H1 (cell line): ENCODE data around the gene CCDC71. TPM values are rescaled to one million over a fixed set of nuclear protein-coding genes. Genes with fewer than 3 reads are reported as not detected.

Experiments used
- BRCA1 ChIP-seq: IDR thresholded peaks from 2 replicates; pipeline ENCODE4 v1.6.1; 2012; ENCODE audit warnings: low read depth, low read length, improper control_type of control experiment
- PHF8 ChIP-seq: fragments of 200-600 bp; sonication (generic); conservative IDR thresholded peaks from 2 replicates; pipeline ENCODE4 v1.7.1; 2012; ENCODE audit warnings: low read depth, mild to moderate bottlenecking, inconsistent platforms, low read length, moderate library complexity
- RBBP5 ChIP-seq: IDR thresholded peaks from 2 replicates; pipeline ENCODE4 v1.7.1; 2012; ENCODE audit warnings: low read depth, mild to moderate bottlenecking, inconsistent platforms, low read length, moderate library complexity, borderline replicate concordance
- RFX5 ChIP-seq: IDR thresholded peaks from 2 replicates; pipeline ENCODE4 v1.6.1; 2011; ENCODE audit warnings: low read depth, low read length, improper control_type of control experiment, borderline replicate concordance
- polyA plus RNA-seq, 7 experiments: library from polyadenylated mRNA; depleted of rRNA in 3 of 7; stranded (reverse) in 5 of 7; unstranded in 2 of 7; fragments of >200 nt in 5 of 7; fragments of 200-250 nt in 2 of 7; gene quantifications; 1 replicate in 5 of 7; 2 replicates in 1 of 7; 4 replicates in 1 of 7; pipeline versions ENCODE4 v1.2.1 to v1.2.3, GENCODE V29; 2011 to 2013; ENCODE audit warnings: missing spikeins in 2 of 7, mixed read lengths in 2 of 7
- total RNA-seq: library from RNA; stranded (reverse); fragmentation: NEBNext Ultra II Directional; extraction: Animal tissue kit (Norgen Biotek cat#: 25700); gene quantifications from 2 replicates; pipeline ENCODE4 v1.2.1, GENCODE V29; 2021

Gene CCDC71
- total and polyA plus RNA-seq, 2 of the 8 experiments (the other 6 are each of a cell fraction or from before 2014, with no cell fraction given): 26.7 to 57.4 TPM

DNA sequence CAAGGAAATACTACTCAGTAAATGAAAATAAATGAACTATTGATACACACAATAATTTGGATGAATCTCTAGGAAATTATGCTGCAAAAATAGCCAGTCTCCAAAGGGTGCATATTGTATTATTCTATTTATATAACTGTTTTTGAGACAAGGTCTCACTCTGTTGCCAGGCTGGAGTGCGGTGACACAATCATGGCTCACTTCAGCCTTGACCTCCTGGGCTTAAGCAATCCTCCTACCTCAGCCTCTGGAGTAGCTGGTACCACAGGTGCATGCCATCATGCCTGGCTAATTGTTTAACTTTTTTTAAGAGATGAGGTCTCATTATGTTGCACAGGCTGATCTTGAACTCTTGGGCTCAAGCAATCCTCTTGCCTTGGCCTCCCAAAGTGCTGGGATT, 17.7 kb upstream of the CCDC71 start (continued):
- TF ChIP-seq RFX5: no peak
- TF ChIP-seq BRCA1: no peak
- TF ChIP-seq RBBP5: no peak
- no peak for TF ChIP-seq PHF8
